HG03354 (cell line): ENCODE data around the gene HPS3.
"Not testable (repeated sequence)": the region's sequence is repeated elsewhere in the genome, so short reads cannot be mapped to it uniquely, and the experiment has no call there.

ENCODE experiments used
- ATAC-seq: cut with Tn5 transposase; IDR thresholded peaks from one replicate; pipeline ENCODE4 v1.9.1; 2021; ENCODE audit warnings: mild to moderate bottlenecking; ENCODE audit not compliant: unreplicated experiment, poor library complexity, severe bottlenecking

Gene HPS3

DNA sequence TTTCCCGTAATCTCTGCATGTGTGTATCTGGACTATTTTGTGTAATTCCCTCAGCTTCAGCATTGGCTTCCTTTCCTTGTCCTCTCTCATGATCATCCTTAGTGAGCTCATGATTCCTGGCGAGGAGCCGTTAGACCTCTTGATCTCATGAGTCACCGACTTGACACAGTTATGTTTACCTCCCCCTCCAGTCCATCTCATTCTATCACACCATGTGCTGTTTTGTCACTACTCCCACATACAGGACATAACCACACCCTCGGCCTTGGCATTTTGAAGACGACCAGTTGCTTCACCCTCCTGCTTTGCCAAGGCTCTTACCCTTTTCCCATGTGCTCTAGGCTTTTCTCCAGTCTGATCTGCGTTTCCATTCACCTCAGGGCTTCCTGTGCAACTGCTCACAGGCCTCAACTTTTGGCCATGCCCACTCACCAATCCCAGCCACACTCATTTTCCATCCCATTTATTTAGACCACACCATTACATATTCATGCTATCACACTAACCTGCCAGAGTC is 50.7 kb downstream of the HPS3 start:
- no peak for ATAC-seq

GRCh38 chr3:149181182-149181581 is 51.7 kb downstream of the HPS3 start:
- no peak for ATAC-seq

DNA sequence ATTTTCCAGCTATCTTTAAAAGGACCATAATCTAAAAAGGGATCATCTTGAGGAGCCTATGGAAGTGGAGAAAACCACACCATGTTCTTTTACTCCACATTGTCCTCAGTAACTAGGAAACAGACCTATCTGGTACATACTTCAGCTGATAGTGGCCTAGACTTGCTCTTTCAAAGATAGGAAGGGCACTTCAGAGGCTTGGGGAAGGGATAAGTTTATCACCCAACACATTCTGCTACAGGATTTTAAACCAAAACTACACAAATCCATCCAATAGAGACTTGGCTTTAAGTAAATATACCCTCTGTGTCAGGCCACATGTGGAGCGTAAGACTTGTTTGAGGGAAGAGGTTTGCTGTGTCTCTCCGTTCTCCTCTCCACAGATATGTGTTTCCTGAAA is 56.8 kb downstream of the HPS3 start:
- no peak for ATAC-seq

DNA sequence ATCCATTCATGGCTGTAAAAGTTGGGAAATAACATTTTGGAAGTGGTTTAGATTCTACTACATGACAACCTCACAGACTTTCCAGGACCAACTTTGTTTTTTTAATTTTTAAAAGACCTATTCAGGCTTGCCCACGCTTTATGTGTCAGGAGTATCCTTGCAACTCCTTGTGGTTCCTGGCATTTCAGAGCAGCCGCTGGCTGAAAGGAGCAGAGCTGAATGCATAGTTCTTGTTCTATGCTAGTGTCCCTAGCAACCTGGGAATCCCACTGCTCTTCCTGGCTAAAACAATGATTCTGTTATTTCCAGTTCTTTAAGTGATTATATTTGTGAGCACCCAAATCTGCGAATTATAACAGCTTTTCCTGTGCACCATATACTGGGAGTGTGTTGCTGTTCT is 57.3 kb downstream of the HPS3 start:
- no peak for ATAC-seq

DNA sequence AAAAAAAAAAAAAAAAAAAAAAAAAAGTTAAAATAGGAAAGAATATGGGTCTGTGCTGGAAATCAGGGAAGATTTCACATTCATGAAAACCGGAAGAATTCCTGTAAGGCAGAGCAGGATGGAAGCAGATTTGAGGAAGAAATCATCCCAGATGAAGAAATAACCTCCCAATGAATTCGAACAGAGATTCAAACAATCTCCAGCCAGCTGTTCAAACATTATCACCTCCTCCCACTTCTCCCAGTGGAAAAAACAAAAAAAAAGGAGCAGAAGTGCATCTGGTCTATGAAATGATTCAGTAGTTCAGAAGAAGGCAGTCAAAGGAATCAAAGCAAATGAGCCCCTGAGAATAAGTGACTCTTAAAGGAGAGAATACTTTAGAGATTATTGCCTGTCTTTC is 59.1 kb downstream of the HPS3 start:
- ATAC-seq: no peak

GRCh38 chr3:149195221-149195620 is 65.8 kb downstream of the HPS3 start:
- ATAC-seq: no peak

- not testable (repeated sequence) for ATAC-seq
Observed at GRCh38 chr3:149196805-149197592, 67.6 kb downstream of the HPS3 start.

GRCh38 chr3:149197669-149198068 is 68.2 kb downstream of the HPS3 start:
- ATAC-seq: no peak

- no peak for ATAC-seq
Observed at GRCh38 chr3:149198611-149199010, 69.2 kb downstream of the HPS3 start.

DNA sequence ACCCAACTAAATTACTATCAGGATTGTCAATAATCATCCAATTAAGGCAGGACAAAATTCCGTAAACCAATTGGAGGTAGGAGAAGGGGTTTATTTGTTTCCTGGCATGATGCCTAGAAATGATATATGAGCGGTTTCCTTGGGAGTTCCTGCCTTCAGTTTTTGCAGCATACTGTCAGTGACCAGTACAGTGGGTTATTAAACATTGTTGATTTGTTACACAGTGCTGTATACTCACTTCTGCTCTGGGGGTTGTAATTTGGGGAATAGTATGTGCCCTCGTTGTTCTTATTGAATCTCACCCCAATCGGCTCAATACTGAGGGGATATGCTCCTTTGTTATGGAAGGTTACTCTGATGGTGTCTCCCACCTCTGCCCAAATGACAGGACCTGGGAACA is 70.0 kb downstream of the HPS3 start:
- no peak for ATAC-seq

DNA sequence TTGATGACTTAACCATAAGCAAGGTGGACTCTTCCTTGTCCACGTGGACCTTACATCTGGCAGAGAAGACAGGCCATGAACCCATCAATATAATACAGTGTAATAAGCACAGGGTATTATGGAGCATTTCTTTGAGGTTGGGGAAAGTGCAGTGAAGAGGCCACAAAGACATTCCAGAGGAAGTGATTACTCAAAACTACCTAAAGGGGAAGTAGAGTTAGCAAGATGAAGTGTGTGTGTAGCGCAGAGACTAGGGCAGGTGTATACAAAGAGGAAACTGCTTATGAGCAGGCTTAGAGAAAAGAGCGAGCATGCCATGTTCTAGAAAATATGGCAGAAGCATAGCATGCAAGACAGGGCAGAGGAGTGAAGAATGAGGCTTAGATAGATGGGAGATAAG is 74.3 kb downstream of the HPS3 start:
- peak; percentile 94 for ATAC-seq

DNA sequence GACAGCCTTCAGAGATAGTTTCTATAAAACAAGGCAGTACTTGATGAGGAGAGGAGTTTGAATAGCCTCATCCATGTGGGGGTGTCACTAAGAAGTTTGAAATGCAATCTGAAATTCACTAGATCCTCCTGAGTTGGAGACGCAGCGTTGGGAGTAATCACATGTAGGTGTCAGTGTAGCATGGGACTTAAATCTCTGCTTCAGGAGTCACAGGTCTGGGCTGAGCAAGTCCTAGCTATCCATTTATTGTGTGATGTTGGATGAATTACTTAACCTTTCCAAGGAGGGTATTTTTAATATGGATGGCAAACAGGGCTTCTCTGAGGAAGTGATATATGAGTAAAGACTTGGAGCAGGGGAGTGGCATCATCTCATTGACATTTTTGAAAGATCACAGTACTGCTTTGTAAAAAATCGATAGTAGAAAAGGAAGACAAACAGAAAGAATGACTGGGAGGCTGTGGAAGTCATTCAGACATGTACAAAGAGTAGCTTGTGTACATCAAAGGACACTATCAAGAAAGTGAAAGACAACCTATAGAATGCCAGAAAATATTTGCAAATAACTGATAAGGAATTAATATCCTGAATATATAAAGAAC is 75.1 kb downstream of the HPS3 start:
- no peak for ATAC-seq

- ATAC-seq: no peak
Observed at GRCh38 chr3:149207475-149207874, 78.0 kb downstream of the HPS3 start.

GRCh38 chr3:149209431-149209830 is 80.0 kb downstream of the HPS3 start:
- no peak for ATAC-seq

- ATAC-seq: no peak
Observed at GRCh38 chr3:149212386-149212785, 82.9 kb downstream of the HPS3 start.

DNA sequence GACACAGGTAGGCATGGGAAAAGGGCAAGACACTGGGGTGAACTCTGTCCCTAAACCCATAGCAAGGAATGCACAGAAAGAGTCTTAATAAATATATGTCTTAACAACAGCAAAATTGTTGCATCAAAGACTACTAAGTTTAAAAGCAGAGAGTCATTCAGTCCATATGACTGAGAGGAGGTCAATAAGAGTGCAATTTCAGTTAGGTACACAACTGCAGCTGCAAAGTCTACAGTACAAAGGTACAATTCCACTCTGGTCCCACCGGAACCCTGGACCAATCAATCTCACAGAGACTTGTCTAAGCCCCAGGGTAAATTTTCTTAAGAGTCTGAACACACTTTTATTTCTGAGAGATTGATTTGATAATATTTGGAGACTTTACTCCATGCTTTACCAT is 85.3 kb downstream of the HPS3 start:
- no peak for ATAC-seq

DNA sequence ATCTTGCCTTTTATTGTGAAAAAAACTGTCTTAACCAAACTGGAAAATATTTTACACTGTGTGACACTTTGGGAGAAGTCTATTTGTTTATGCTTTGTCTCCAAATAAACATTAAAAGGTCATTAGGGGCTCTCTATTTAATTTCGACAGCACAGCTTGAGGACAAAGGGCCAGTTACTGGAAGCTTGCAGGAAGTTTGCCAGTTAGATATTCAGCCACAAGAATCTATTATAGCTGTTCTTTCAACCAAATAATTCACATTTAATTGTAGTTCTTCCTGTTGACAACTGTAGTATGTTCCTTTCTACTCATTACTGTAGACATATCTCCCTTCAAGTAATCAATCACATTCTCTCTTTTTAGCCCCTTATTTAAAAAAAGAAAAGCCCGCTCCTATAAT is 86.1 kb downstream of the HPS3 start:
- no peak for ATAC-seq

DNA sequence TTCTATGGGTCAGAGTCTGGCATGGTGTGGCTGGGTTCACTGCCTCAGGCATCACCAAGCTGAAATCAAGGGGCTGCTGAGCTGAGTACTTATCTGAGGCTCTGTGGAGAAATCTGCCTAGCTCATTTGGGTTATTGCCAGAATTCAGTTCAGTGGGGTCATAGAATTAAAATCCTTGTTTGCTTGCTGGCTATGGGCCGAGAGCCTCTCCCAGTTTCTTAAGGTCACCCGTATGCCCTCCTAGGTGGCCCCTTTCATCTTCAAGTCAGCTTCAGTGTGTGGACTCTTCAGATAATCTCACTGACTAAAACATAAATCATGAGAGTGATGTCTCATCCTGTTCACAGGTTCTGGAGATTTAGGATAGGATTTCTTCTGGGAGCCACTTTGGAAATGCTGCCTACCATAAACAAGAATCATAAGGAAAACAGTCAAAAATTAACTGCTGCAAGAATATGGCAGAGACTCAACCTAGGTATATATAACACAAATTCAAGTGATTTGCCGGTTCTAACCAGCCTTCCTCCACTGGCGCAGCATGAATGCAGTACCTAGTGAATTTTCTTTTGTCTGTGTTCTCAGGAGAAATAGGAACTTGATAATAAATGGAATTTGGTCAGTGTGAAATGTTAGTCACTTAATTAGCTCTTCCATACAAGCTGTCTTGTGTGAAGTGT is 86.9 kb downstream of the HPS3 start:
- ATAC-seq: no peak

DNA sequence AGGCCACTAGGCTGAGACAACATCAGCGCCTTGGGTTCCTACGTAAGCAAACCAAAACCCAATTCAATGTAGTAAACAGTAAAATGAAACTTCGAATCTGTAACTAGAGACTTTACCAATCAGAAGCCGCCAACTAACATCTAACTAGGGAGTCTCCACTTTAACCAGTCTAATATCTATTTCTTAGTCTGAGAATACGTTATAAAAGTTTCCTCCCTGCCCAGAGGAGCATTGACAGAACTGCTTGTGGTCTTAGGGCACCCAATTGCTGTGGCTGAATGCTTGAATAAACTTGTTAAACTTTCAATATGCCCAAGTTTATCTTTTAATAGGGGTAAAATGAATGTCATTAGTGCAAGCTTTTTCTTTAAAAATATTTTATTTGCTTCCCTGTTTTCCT is 87.9 kb downstream of the HPS3 start:
- no peak for ATAC-seq

- not testable (repeated sequence) for ATAC-seq
Observed at GRCh38 chr3:149219380-149220121, 90.1 kb downstream of the HPS3 start.
